ENCODE data around the gene LITAFD.

Gene LITAFD

DNA sequence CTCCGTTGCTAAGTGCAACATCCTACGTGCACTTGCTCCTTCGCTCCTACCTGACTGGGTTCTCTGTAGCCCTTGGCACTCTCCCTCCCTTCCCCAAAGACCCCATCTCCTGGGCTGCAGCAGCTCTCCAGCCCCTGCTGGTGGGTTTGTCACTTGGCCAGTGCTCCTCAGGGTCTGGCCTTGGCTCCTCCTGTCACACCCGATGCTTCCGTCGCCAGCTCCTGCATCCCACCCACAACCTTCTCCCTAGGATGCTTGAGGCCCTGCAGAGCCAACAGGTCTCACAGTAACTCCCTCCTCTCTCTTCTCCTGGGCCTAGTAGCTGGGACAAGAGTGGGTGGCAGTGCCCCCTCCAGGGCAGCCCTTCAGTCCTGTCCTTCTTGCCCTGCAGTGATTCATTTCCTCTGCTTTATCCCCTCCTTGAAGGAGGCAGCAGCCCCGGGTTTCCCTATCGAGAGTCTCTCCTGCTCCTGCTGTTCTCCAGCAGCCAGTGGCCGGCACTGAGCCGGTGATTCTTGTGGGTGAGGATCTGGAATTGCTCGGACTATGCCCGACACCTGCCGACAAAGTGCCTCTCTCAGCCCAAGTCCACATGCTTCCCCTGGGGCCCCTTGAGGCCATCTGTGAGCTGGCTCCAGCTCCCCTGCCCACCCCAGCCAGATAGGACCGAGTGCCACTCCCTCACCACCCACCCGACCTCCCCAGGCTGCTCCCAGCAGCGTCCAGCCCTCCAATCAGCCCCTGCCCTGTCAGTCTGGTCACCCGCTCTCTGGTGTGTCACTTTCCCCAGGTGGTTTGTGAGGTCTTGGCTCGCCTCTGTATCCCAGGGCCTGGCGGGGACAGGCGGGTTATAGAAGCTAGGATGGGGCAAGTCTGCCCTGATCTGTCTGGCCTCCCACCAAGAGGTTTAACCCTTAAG, 3.8 kb downstream of the LITAFD start:
- Histone ChIP-seq H3K27me3 (ENCODE audit: insufficient read depth, low read length) (no peaks in the 10 kb centered on the region), H2AK5ac (ENCODE audit: low read length) (no peak overlapping the region), H3K4me2 (ENCODE audit: low read length) (no peak overlapping the region), H4K8ac (ENCODE audit: low read depth, low read length) (no peak overlapping the region), H3K9me3 (ENCODE audit: insufficient read depth, low read depth, low read length) (no peaks in the 10 kb centered on the region), H3K18ac (ENCODE audit: low read length) (no peak overlapping the region), H3K23ac (ENCODE audit: low read length) (no peak overlapping the region), H3K79me1 (ENCODE audit: low read length) (no peaks in the 10 kb centered on the region), H2AFZ (ENCODE audit: insufficient read depth, low read length, poor library complexity) (no peak overlapping the region), H3K9ac (ENCODE audit: low read length) (no peak overlapping the region), H3K4me3 (ENCODE audit: low read depth, low read length) (no peak overlapping the region), H3K4me1 (ENCODE audit: control insufficient read depth in 1 of 2, insufficient read depth in 2 of 2, low read length in 2 of 2) (peaks cover 2% of the 10 kb centered on the region in 2 experiments), H3K14ac (ENCODE audit: low read length) (no peak overlapping the region), H4K12ac (ENCODE audit: low read depth, low read length) (no peak overlapping the region), H3K27ac (ENCODE audit: low read depth, low read length) (no peak overlapping the region), H2BK5ac (ENCODE audit: low read depth, low read length, poor library complexity) (no peak overlapping the region), H3K36me3 (ENCODE audit: control insufficient read depth in 1 of 2, insufficient read depth in 2 of 2, low read length in 2 of 2) (peaks cover 27 to 28% of the 10 kb centered on the region in 2 experiments), H3K4ac (ENCODE audit: low read depth, low read length) (no peak overlapping the region), H4K91ac (ENCODE audit: low read depth, low read length) (no peak overlapping the region), H3K79me2 (ENCODE audit: control insufficient read depth, insufficient read depth, low read length, poor library complexity) (no peaks in the 10 kb centered on the region), H2BK120ac (ENCODE audit: insufficient read depth, low read length, poor library complexity) (no peak overlapping the region), H2BK12ac (ENCODE audit: low read length) (no peak overlapping the region)
- DNase-seq: no peak
- no CpG with 5 or more reads among the region's 20 CpGs for WGBS (ENCODE audit: extremely low coverage, insufficient coverage, insufficient read length)

DNA sequence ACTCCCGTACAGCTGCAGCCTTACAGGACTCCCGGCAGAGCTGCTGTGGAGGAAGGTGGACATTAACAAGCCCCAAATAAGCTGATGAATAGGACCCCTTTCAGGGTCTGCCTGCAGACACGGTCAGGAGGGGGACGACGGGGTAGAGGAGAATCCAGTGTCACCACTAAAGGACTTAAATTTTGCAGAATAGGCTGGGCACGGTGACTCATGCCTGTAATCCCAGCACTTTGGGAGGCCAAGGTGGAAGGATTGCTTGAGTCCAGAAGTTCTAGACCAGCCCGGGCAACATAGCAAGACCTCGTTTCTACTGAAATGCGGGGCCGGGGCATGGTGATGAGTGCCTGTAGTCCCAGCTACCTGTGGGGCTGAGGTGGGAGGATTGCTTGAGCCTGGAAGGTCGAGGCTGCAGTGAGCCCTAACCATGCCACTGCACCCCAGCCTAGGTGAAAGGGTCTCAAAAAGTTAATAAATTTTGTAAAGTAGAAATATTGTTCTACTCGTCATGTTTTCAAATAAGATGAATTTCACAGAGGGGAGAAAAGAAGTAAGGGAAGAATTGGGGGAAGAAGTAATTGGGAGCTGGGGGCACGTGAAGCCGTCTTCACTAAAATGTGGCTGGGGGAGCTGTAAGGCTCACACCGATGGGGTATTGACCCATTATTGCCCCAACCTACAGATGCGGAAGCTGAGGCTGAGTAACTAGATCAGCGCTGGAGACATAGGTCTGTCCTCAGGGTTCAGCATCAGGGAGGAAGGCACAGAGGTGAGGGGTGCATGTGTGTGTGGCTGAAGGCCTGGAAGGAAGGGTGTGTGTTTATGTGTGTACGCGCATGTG, 4.7 kb downstream of the LITAFD start:
- H2AK5ac ChIP-seq (ENCODE audit: low read length): no peak overlapping the region
- peaks cover 36 to 37% of the 10 kb centered on the region in 2 experiments for H3K36me3 ChIP-seq (ENCODE audit: control insufficient read depth in 1 of 2, insufficient read depth in 2 of 2, low read length in 2 of 2)
- H3K79me1 ChIP-seq (ENCODE audit: low read length): no peaks in the 10 kb centered on the region
- H4K8ac ChIP-seq (ENCODE audit: low read depth, low read length): no peak overlapping the region
- no peak overlapping the region for H3K14ac ChIP-seq (ENCODE audit: low read length)
- H3K9me3 ChIP-seq (ENCODE audit: insufficient read depth, low read depth, low read length): no peaks in the 10 kb centered on the region
- no peak overlapping the region for H3K4me2 ChIP-seq (ENCODE audit: low read length)
- no peaks in the 10 kb centered on the region for H3K27me3 ChIP-seq (ENCODE audit: insufficient read depth, low read length)
- no peak overlapping the region for H3K27ac ChIP-seq (ENCODE audit: low read depth, low read length)
- H2AFZ ChIP-seq (ENCODE audit: insufficient read depth, low read length, poor library complexity): no peak overlapping the region
- no peak overlapping the region for H3K9ac ChIP-seq (ENCODE audit: low read length)
- H2BK120ac ChIP-seq (ENCODE audit: insufficient read depth, low read length, poor library complexity): no peak overlapping the region
- peaks cover 2% of the 10 kb centered on the region in 2 experiments for H3K4me1 ChIP-seq (ENCODE audit: control insufficient read depth in 1 of 2, insufficient read depth in 2 of 2, low read length in 2 of 2)
- no peak overlapping the region for H3K4ac ChIP-seq (ENCODE audit: low read depth, low read length)
- H3K4me3 ChIP-seq (ENCODE audit: low read depth, low read length): no peak overlapping the region
- H3K79me2 ChIP-seq (ENCODE audit: control insufficient read depth, insufficient read depth, low read length, poor library complexity): no peaks in the 10 kb centered on the region
- H2BK12ac ChIP-seq (ENCODE audit: low read length): no peak overlapping the region
- DNase-seq: no peak
- no peak overlapping the region for H4K91ac ChIP-seq (ENCODE audit: low read depth, low read length)
- no peak overlapping the region for H3K23ac ChIP-seq (ENCODE audit: low read length)
- H2BK5ac ChIP-seq (ENCODE audit: low read depth, low read length, poor library complexity): no peak overlapping the region
- no peak overlapping the region for H3K18ac ChIP-seq (ENCODE audit: low read length)
- WGBS (ENCODE audit: extremely low coverage, insufficient coverage, insufficient read length): 100% methylated on average over 2 of the region's 19 CpGs
- no peak overlapping the region for H4K12ac ChIP-seq (ENCODE audit: low read depth, low read length)

DNA sequence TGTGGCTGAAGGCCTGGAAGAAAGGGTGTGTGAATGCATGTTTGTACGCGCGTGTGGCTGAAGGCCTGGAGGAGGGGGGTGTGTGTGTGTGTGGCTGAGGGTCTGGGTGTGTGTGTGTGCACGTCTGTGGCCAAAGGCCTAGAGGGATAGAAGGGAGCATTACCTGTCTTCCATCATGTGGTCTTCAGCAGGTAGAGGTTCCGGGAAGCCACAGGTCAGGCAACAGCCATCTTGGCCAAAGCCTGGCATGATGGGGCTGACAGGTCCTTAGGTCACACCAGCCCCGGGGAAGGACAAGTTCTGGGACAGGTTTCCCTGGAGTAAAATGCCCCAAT, 5.2 kb downstream of the LITAFD start:
- no peaks in the 10 kb centered on the region for H3K79me2 ChIP-seq (ENCODE audit: control insufficient read depth, insufficient read depth, low read length, poor library complexity)

DNA sequence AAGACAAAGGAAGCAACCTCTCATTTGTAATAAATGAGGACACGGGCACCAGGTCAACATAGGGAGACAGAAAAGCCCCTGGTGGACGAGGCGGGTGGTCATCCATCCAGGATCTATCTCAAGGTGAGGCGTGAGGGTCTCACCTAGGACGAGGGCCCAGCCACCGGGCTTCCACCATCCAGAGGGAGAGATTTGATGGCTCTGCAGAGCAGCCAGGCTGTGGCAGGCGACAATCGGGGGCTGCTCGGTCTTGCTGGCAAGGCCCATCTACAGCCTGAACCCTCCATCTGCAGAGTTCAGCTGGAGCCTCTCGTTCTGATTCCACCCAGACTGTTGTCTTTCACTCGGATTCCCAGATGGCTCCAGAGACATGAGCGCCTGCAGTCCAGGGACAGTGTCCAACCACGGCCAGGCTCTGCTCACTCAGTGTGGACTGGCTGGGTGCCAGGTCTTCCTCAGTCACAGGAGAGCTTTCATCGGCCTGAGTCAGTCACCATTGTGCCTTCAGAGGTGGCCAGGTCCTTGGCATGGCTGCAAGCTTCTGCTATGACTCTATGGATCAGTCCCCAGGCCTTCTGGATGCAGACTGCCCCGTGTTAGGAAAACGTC, 5.9 kb downstream of the LITAFD start:
- no CpG with 5 or more reads among the region's 16 CpGs for WGBS (ENCODE audit: extremely low coverage, insufficient coverage, insufficient read length)
- Histone ChIP-seq H3K4ac (ENCODE audit: low read depth, low read length) (no peak overlapping the region), H3K9ac (ENCODE audit: low read length) (no peak overlapping the region), H2AK5ac (ENCODE audit: low read length) (no peak overlapping the region), H3K4me2 (ENCODE audit: low read length) (no peak overlapping the region), H3K79me2 (ENCODE audit: control insufficient read depth, insufficient read depth, low read length, poor library complexity) (no peaks in the 10 kb centered on the region), H3K79me1 (ENCODE audit: low read length) (no peaks in the 10 kb centered on the region), H2BK12ac (ENCODE audit: low read length) (no peak overlapping the region), H3K27me3 (ENCODE audit: insufficient read depth, low read length) (no peaks in the 10 kb centered on the region), H3K36me3 (ENCODE audit: control insufficient read depth in 1 of 2, insufficient read depth in 2 of 2, low read length in 2 of 2) (peaks cover 39 to 42% of the 10 kb centered on the region in 2 experiments), H2BK5ac (ENCODE audit: low read depth, low read length, poor library complexity) (no peak overlapping the region), H2BK120ac (ENCODE audit: insufficient read depth, low read length, poor library complexity) (no peak overlapping the region), H3K23ac (ENCODE audit: low read length) (no peak overlapping the region), H4K91ac (ENCODE audit: low read depth, low read length) (no peak overlapping the region), H2AFZ (ENCODE audit: insufficient read depth, low read length, poor library complexity) (no peak overlapping the region), H3K14ac (ENCODE audit: low read length) (no peak overlapping the region), H4K8ac (ENCODE audit: low read depth, low read length) (no peak overlapping the region), H3K18ac (ENCODE audit: low read length) (no peak overlapping the region), H3K4me3 (ENCODE audit: low read depth, low read length) (no peak overlapping the region), H4K12ac (ENCODE audit: low read depth, low read length) (no peak overlapping the region), H3K9me3 (ENCODE audit: insufficient read depth, low read depth, low read length) (no peaks in the 10 kb centered on the region), H3K4me1 (ENCODE audit: control insufficient read depth in 1 of 2, insufficient read depth in 2 of 2, low read length in 2 of 2) (peaks cover 2% of the 10 kb centered on the region in 2 experiments), H3K27ac (ENCODE audit: low read depth, low read length) (no peak overlapping the region)
- DNase-seq: no peak

More for the DNA sequence above, 5.2 kb downstream of the LITAFD start:
- Histone ChIP-seq H3K14ac (ENCODE audit: low read length) (no peak overlapping the region), H3K4me1 (ENCODE audit: control insufficient read depth in 1 of 2, insufficient read depth in 2 of 2, low read length in 2 of 2) (peaks cover 2% of the 10 kb centered on the region in 2 experiments), H2BK120ac (ENCODE audit: insufficient read depth, low read length, poor library complexity) (no peak overlapping the region), H3K4me3 (ENCODE audit: low read depth, low read length) (no peak overlapping the region), H3K79me1 (ENCODE audit: low read length) (no peaks in the 10 kb centered on the region), H3K9me3 (ENCODE audit: insufficient read depth, low read depth, low read length) (no peaks in the 10 kb centered on the region), H4K8ac (ENCODE audit: low read depth, low read length) (no peak overlapping the region), H2AFZ (ENCODE audit: insufficient read depth, low read length, poor library complexity) (no peak overlapping the region), H3K27me3 (ENCODE audit: insufficient read depth, low read length) (no peaks in the 10 kb centered on the region), H3K36me3 (ENCODE audit: control insufficient read depth in 1 of 2, insufficient read depth in 2 of 2, low read length in 2 of 2) (peaks cover 39 to 41% of the 10 kb centered on the region in 2 experiments), H3K27ac (ENCODE audit: low read depth, low read length) (no peak overlapping the region), H3K9ac (ENCODE audit: low read length) (no peak overlapping the region), H3K4ac (ENCODE audit: low read depth, low read length) (no peak overlapping the region), H3K4me2 (ENCODE audit: low read length) (no peak overlapping the region), H3K23ac (ENCODE audit: low read length) (no peak overlapping the region), H2BK5ac (ENCODE audit: low read depth, low read length, poor library complexity) (no peak overlapping the region), H4K91ac (ENCODE audit: low read depth, low read length) (no peak overlapping the region), H2AK5ac (ENCODE audit: low read length) (no peak overlapping the region), H3K18ac (ENCODE audit: low read length) (no peak overlapping the region), H4K12ac (ENCODE audit: low read depth, low read length) (no peak overlapping the region), H2BK12ac (ENCODE audit: low read length) (no peak overlapping the region)
- no CpG with 5 or more reads among the region's 6 CpGs for WGBS (ENCODE audit: extremely low coverage, insufficient coverage, insufficient read length)
- no peak for DNase-seq

Data from trophoblast cell (in vitro differentiated cells and primary cell).